ENCODE data around the gene VPS8. TPM values are rescaled to one million over a fixed set of nuclear protein-coding genes. Genes with fewer than 3 reads are reported as not detected.

VPS8 gene
- total and polyA plus RNA-seq, 7 donors, result 11.4 to 52.6 (median 30.8) TPM

GRCh38 chr3:185076219-185076618 lies 264.3 kb downstream of the VPS8 start:
- DNase-seq, result no peak

GRCh38 chr3:185079625-185080024 lies 267.7 kb downstream of the VPS8 start:
- WGBS, 3 donors, result 76 to 81% (median 78%) methylated on average over 1 of the region's 1 CpG
- Histone ChIP-seq H3K4me3 (no peak overlapping the region), H3K36me3 (ENCODE audit: insufficient read depth in 1 of 2, low read depth in 1 of 2) (no peaks in the 10 kb centered on the region), H3K9me3 (no peaks in the 10 kb centered on the region), H3K27me3 (ENCODE audit: insufficient read depth in 3 of 3, low read length in 2 of 3) (peaks cover 0 to 3% (median 0%) of the 10 kb centered on the region in 3 donors), H3K27ac (no peak overlapping the region), H3K4me1 (no peaks in the 10 kb centered on the region)
- ATAC-seq (no peak), DNase-seq (no peak)
- TF ChIP-seq CTCF (IDR thresholded peaks at IDR 0.05), result no peak
- intact Hi-C loops (cut with DNase I), result no loop called here

More at GRCh38 chr3:185076219-185076618, 264.3 kb downstream of the VPS8 start:
- H3K9me3 ChIP-seq, result no peaks in the 10 kb centered on the region
- no peaks in the 10 kb centered on the region for H3K36me3 ChIP-seq (ENCODE audit: insufficient read depth in 1 of 2, low read depth in 1 of 2)
- TF ChIP-seq CTCF (IDR thresholded peaks at IDR 0.05), result no peak
- intact Hi-C loops (cut with DNase I), result no loop called here
- 45 to 59% (median 52%) methylated on average over 8 of the region's 8 CpGs for WGBS, 3 donors
- peaks cover 0 to 3% (median 2%) of the 10 kb centered on the region in 3 donors for H3K27me3 ChIP-seq (ENCODE audit: insufficient read depth in 3 of 3, low read length in 2 of 3)
- ATAC-seq, result no peak
- no peak overlapping the region for H3K4me3 ChIP-seq
- no peaks in the 10 kb centered on the region for H3K4me1 ChIP-seq
- H3K27ac ChIP-seq, result no peak overlapping the region

GRCh38 chr3:185081521-185081920 lies 269.6 kb downstream of the VPS8 start:
- H3K4me1 ChIP-seq, result no peaks in the 10 kb centered on the region
- ATAC-seq (no peak), DNase-seq (no peak)
- H3K9me3 ChIP-seq, result no peaks in the 10 kb centered on the region
- H3K27me3 ChIP-seq (ENCODE audit: insufficient read depth in 3 of 3, low read length in 2 of 3), result peaks cover 0 to 3% (median 0%) of the 10 kb centered on the region in 3 donors
- no peak for TF ChIP-seq CTCF (IDR thresholded peaks at IDR 0.05)
- no peak overlapping the region for H3K27ac ChIP-seq
- no peak overlapping the region for H3K4me3 ChIP-seq
- intact Hi-C loops (cut with DNase I), result no loop called here
- WGBS, 3 donors, result 62 to 84% (median 80%) methylated on average over 1 of the region's 1 CpG
- no peaks in the 10 kb centered on the region for H3K36me3 ChIP-seq (ENCODE audit: insufficient read depth in 1 of 2, low read depth in 1 of 2)

GRCh38 chr3:185082149-185082548 lies 270.2 kb downstream of the VPS8 start:
- intact Hi-C loops (cut with DNase I), result no loop called here
- DNase-seq (no peak), ATAC-seq (no peak)
- Histone ChIP-seq H3K27ac (no peak overlapping the region), H3K36me3 (ENCODE audit: insufficient read depth in 1 of 2, low read depth in 1 of 2) (no peaks in the 10 kb centered on the region), H3K9me3 (no peaks in the 10 kb centered on the region), H3K4me3 (no peak overlapping the region), H3K4me1 (no peaks in the 10 kb centered on the region), H3K27me3 (ENCODE audit: insufficient read depth in 3 of 3, low read length in 2 of 3) (peaks cover 0 to 2% (median 0%) of the 10 kb centered on the region in 3 donors)
- 61 to 64% (median 64%) methylated on average over 3 of the region's 3 CpGs for WGBS, 3 donors
- TF ChIP-seq CTCF (IDR thresholded peaks at IDR 0.05), result no peak

- ATAC-seq, result no peak
- Histone ChIP-seq H3K36me3 (ENCODE audit: insufficient read depth in 1 of 2, low read depth in 1 of 2) (no peaks in the 10 kb centered on the region), H3K4me1 (no peaks in the 10 kb centered on the region), H3K9me3 (no peaks in the 10 kb centered on the region), H3K4me3 (no peak overlapping the region), H3K27ac (no peak overlapping the region), H3K27me3 (ENCODE audit: insufficient read depth in 3 of 3, low read length in 2 of 3) (no peaks in the 10 kb centered on the region)
- TF ChIP-seq CTCF (IDR thresholded peaks at IDR 0.05), result no peak
- no peak for DNase-seq
- WGBS, 3 donors, result 84 to 86% (median 84%) methylated on average over 14 of the region's 14 CpGs
- intact Hi-C loops (cut with DNase I), result no loop called here
These were observed 270.9 kb downstream of the VPS8 start for GRCh38 chr3:185082829-185083228.
